Upper lobe of left lung (tissue), 4 donors: ENCODE measurements around the gene AHI1.

Source experiments
- CTCF ChIP-seq, 6 experiments: fragments of 450-650 bp in 4 of 6; fragments of 200-600 bp in 2 of 6; sonication (generic) in 2 of 6; IDR thresholded peaks; one replicate each; pipeline ENCODE4 v1.5.1; 2016 to 2019; ENCODE audit warnings: antibody characterized with exemption in 6 of 6
- EP300 ChIP-seq, 4 donors: sonication (generic); formaldehyde crosslinking; IDR thresholded peaks; one replicate each; pipeline ENCODE4 v1.5.1; 2017; ENCODE audit warnings: antibody characterized with exemption in 4 of 4, control low read depth in 2 of 4
- POLR2A ChIP-seq, 4 donors: fragments of 450-650 bp; IDR thresholded peaks; one replicate each; pipeline ENCODE4 v1.5.1; 2016 to 2017; ENCODE audit warnings: antibody characterized with exemption in 4 of 4, mild to moderate bottlenecking in 2 of 4

DNA sequence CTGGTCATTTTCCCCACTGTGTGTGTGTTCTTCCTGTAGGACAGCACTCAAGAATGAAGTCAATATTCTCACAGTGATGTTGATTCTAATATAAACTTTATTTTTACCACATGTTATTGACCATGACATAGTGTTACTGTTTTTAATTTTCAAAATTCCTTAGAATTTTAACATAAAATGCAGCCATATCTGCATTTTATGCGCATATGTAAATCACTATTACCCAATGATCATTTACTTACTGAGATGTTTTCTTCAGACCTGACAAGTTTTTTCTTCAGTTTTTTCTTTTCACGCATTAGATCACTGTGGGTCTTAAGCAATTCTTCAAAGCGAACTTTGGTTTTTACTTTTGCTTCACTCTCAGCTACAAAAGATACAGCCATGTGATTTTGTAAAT is 7.2 kb downstream of the AHI1 start:
- TF ChIP-seq CTCF (IDR thresholded peaks at IDR 0.05): no peak
- TF ChIP-seq POLR2A (IDR thresholded peaks at IDR 0.05): no peak
- TF ChIP-seq EP300 (IDR thresholded peaks at IDR 0.05): no peak
